Measurements from ENCODE around the gene PNKP.
A peak's percentile ranks its signal among the peaks of the same experiment; 100 is the strongest.

The PNKP gene

DNA sequence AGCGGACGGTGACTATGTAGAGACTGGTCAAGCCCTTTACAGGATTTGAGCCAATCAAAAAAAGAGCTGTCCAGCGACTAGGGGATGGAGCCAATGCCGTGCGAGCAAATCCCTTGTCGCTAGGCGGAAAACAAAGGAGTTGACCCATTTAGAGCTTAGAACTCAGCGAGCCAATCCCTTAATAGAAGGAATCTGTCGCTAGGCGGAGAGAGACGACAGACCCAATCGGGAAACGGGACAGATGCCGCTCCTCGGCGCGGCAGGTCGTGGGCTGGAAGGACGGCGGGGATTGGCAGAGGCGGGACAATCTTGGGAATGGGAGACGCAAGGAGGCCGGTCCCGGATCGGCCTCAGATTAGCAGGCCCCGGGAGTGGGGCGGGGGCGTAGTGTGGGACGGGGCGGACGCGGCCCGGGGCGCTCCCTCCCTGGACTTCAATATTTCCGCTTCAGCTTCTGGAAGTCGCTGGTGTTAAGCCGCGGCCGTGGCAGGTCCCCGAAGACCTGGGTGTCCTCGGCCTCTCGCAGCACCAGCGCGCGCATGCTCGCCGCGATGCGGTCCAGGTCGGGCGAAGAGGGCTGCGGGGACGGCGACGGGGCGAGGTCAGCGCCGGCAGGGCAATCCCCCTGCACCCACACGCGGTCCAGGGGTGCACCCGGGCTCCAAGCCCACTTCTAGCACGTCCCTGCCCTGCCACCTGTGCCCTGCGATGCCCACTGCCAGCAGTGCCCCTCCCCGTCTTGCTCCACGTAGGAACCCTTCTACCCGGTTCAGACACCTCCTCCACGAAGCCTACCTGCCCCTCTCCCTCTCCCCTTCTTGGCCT, 2.3 kb upstream of the PNKP start:
- peak overlapping the region; percentile 61 for H3K4me3 ChIP-seq (ENCODE audit: insufficient read depth, low read depth, low read length, poor library complexity, severe bottlenecking)
- H3K27ac ChIP-seq (ENCODE audit: insufficient read depth, low read length, poor library complexity, severe bottlenecking): peak overlapping the region; percentile 74
- peaks cover 26% of the 10 kb centered on the region for H3K4me1 ChIP-seq (ENCODE audit: control insufficient read depth, insufficient read depth, low read length, poor library complexity, severe bottlenecking)
- no peaks in the 10 kb centered on the region for H3K27me3 ChIP-seq (replicated peaks; ENCODE audit: control insufficient read depth, insufficient read depth, low read length, poor library complexity, severe bottlenecking)
- no peaks in the 10 kb centered on the region for H3K9me3 ChIP-seq (ENCODE audit: control insufficient read depth, low read length)
- DNase-seq: peak; percentile 83 to 90 (median 90)
- H3K36me3 ChIP-seq (ENCODE audit: control insufficient read depth, insufficient read depth, low read length): peaks cover 3% of the 10 kb centered on the region

DNA sequence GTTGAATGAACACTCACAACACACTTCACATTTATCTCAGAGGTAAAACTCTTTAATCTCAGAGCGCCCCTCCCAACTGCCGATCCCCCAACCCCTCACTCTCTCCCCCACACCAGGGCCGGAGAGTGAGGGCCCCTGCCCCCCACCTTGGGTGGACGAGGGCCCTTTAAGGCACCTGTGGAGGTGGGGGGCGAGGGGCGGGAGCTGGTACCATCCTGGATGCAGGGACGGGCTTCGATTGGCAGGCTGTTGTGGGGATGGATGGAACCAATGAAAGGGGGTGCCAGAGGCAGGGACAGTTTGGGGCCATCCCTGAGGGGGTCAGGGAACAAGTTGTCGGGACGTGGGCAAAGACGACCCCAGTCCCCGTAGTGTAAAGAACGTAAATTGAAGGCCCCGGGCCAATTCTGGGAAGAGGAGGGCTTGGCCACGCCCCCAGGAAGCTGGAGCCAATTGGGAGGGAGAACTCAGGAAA, 1.7 kb upstream of the PNKP start:
- no peaks in the 10 kb centered on the region for H3K9me3 ChIP-seq (ENCODE audit: control insufficient read depth, low read length)
- peak overlapping the region; percentile 74 for H3K27ac ChIP-seq (ENCODE audit: insufficient read depth, low read length, poor library complexity, severe bottlenecking)
- H3K4me3 ChIP-seq (ENCODE audit: insufficient read depth, low read depth, low read length, poor library complexity, severe bottlenecking): peak overlapping the region; percentile 28
- no peak for DNase-seq
- no peaks in the 10 kb centered on the region for H3K27me3 ChIP-seq (replicated peaks; ENCODE audit: control insufficient read depth, insufficient read depth, low read length, poor library complexity, severe bottlenecking)
- H3K36me3 ChIP-seq (ENCODE audit: control insufficient read depth, insufficient read depth, low read length): peaks cover 5% of the 10 kb centered on the region
- peaks cover 26% of the 10 kb centered on the region for H3K4me1 ChIP-seq (ENCODE audit: control insufficient read depth, insufficient read depth, low read length, poor library complexity, severe bottlenecking)

- DNase-seq: no peak
- peaks cover 19% of the 10 kb centered on the region for H3K4me1 ChIP-seq (ENCODE audit: control insufficient read depth, insufficient read depth, low read length, poor library complexity, severe bottlenecking)
- no peak overlapping the region for H3K4me3 ChIP-seq (ENCODE audit: insufficient read depth, low read depth, low read length, poor library complexity, severe bottlenecking)
These were observed 2.5 kb downstream of the PNKP start for GRCh38 chr19:49864890-49865289.

DNA sequence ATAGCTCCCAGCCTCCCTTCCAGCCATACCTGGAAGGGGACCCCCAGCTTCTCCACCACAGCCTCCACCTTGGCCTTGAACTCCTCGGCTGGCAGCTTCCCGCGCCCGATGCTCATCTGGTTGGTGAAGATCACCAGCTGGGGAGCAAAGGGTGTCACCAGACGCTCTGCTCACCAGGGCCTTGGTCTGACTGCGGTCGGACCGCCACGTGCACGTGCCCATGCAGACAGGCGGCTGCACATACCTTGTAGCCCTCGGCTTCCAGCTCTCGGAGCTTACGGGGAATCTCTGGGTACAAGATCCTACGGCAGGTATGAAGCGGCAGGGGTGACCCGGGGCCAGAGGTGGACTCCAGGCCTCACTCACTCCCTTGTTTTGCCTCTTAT, 3.4 kb downstream of the PNKP start:
- Histone ChIP-seq H3K27me3 (replicated peaks; ENCODE audit: control insufficient read depth, insufficient read depth, low read length, poor library complexity, severe bottlenecking) (no peaks in the 10 kb centered on the region), H3K4me3 (ENCODE audit: insufficient read depth, low read depth, low read length, poor library complexity, severe bottlenecking) (no peak overlapping the region), H3K4me1 (ENCODE audit: control insufficient read depth, insufficient read depth, low read length, poor library complexity, severe bottlenecking) (peaks cover 16% of the 10 kb centered on the region), H3K27ac (ENCODE audit: insufficient read depth, low read length, poor library complexity, severe bottlenecking) (no peak overlapping the region), H3K9me3 (ENCODE audit: control insufficient read depth, low read length) (no peaks in the 10 kb centered on the region), H3K36me3 (ENCODE audit: control insufficient read depth, insufficient read depth, low read length) (peaks cover 37% of the 10 kb centered on the region)
- DNase-seq: no peak

More at GRCh38 chr19:49864890-49865289, 2.5 kb downstream of the PNKP start:
- peaks cover 33% of the 10 kb centered on the region for H3K36me3 ChIP-seq (ENCODE audit: control insufficient read depth, insufficient read depth, low read length)
- no peaks in the 10 kb centered on the region for H3K27me3 ChIP-seq (replicated peaks; ENCODE audit: control insufficient read depth, insufficient read depth, low read length, poor library complexity, severe bottlenecking)
- no peaks in the 10 kb centered on the region for H3K9me3 ChIP-seq (ENCODE audit: control insufficient read depth, low read length)
- H3K27ac ChIP-seq (ENCODE audit: insufficient read depth, low read length, poor library complexity, severe bottlenecking): no peak overlapping the region

DNA sequence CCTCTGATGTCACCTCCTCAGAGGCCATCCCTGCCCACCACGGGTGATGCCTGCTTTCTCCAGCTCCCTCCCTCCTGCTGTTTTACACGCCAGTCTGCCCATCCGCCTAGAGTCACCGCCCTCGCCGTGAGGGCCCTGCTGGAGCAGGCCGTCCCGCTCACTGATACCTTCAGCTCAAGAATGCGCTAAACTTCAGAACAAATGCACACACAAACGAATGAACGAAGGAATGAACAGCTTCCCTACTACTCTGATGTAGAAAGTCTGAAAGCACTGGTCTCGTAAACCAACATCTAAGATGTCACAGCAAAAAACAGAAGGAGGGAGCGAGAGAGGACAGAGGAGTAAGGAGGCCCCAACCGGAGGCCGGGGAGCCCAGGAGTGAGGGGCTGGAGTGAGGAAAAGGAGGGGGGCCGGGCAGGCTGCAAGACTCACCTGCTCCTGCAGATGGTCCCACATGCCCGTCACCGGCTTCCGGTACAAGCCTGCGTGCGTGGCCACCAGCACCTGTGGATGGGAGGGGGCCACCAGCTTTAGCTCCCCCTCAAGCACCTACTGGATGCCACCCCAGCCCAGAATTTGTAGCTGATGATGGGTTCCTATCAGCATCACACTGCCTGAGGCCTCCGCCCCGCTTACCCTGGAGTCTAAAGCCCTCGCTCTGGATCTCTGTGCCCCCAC, 4.0 kb downstream of the PNKP start:
- H3K36me3 ChIP-seq (ENCODE audit: control insufficient read depth, insufficient read depth, low read length): peaks cover 42% of the 10 kb centered on the region
- H3K4me1 ChIP-seq (ENCODE audit: control insufficient read depth, insufficient read depth, low read length, poor library complexity, severe bottlenecking): peaks cover 16% of the 10 kb centered on the region
- no peak overlapping the region for H3K27ac ChIP-seq (ENCODE audit: insufficient read depth, low read length, poor library complexity, severe bottlenecking)
- DNase-seq: no peak
- no peak overlapping the region for H3K4me3 ChIP-seq (ENCODE audit: insufficient read depth, low read depth, low read length, poor library complexity, severe bottlenecking)
- H3K27me3 ChIP-seq (replicated peaks; ENCODE audit: control insufficient read depth, insufficient read depth, low read length, poor library complexity, severe bottlenecking): no peaks in the 10 kb centered on the region
- no peaks in the 10 kb centered on the region for H3K9me3 ChIP-seq (ENCODE audit: control insufficient read depth, low read length)

DNA sequence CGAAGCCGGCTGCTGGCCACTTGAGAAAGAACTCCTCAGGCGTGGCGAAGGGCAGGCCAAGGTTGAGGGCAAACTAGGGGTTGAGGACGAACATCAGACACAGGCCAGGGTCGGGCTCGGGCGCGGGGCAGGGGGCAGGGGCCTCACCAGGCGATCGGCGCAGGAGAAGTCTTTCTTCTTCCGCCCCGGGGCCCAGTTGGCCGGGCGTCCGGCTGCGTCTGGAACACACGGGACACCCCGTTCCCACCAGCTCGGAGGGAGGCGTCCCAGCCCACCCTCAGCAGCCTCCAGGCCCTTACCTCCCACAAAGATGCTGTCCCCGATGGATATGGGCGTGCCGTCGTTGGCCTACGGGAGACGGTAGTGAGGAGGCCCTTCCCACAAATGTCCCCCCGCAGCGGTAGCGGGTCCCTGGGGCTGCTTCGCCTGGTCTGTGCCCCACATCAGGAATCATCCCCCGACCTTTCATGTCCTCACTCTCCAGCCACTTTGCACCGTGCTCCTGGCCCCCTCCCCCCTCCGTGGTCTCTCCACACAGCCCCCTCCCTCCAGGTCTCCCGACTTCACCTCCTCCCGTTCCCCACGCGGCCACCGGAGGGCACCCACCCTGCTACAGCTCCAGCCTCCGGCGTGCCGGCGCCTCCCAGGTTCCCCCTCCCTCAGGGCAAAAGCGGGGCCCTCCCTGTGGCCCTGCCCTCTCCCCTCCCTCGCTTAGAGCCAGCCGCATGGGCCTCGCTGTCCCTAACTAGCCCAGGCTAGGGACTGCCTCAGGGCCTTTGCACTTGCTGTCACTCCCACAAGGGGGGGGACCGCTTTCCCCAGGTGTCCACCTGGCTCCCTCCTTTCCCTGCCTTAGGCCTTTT, 4.8 kb downstream of the PNKP start:
- Histone ChIP-seq H3K27ac (ENCODE audit: insufficient read depth, low read length, poor library complexity, severe bottlenecking) (no peak overlapping the region), H3K4me3 (ENCODE audit: insufficient read depth, low read depth, low read length, poor library complexity, severe bottlenecking) (no peak overlapping the region), H3K36me3 (ENCODE audit: control insufficient read depth, insufficient read depth, low read length) (peaks cover 49% of the 10 kb centered on the region), H3K4me1 (ENCODE audit: control insufficient read depth, insufficient read depth, low read length, poor library complexity, severe bottlenecking) (peaks cover 16% of the 10 kb centered on the region), H3K9me3 (ENCODE audit: control insufficient read depth, low read length) (no peaks in the 10 kb centered on the region), H3K27me3 (replicated peaks; ENCODE audit: control insufficient read depth, insufficient read depth, low read length, poor library complexity, severe bottlenecking) (no peaks in the 10 kb centered on the region)
- DNase-seq: no peak

- Histone ChIP-seq H3K4me3 (ENCODE audit: insufficient read depth, low read depth, low read length, poor library complexity, severe bottlenecking) (no peak overlapping the region), H3K27ac (ENCODE audit: insufficient read depth, low read length, poor library complexity, severe bottlenecking) (no peak overlapping the region), H3K4me1 (ENCODE audit: control insufficient read depth, insufficient read depth, low read length, poor library complexity, severe bottlenecking) (peaks cover 8% of the 10 kb centered on the region), H3K9me3 (ENCODE audit: control insufficient read depth, low read length) (no peaks in the 10 kb centered on the region), H3K36me3 (ENCODE audit: control insufficient read depth, insufficient read depth, low read length) (peaks cover 53% of the 10 kb centered on the region), H3K27me3 (replicated peaks; ENCODE audit: control insufficient read depth, insufficient read depth, low read length, poor library complexity, severe bottlenecking) (no peaks in the 10 kb centered on the region)
- no peak for DNase-seq
These were observed 5.6 kb downstream of the PNKP start for GRCh38 chr19:49861541-49862378.

DNA sequence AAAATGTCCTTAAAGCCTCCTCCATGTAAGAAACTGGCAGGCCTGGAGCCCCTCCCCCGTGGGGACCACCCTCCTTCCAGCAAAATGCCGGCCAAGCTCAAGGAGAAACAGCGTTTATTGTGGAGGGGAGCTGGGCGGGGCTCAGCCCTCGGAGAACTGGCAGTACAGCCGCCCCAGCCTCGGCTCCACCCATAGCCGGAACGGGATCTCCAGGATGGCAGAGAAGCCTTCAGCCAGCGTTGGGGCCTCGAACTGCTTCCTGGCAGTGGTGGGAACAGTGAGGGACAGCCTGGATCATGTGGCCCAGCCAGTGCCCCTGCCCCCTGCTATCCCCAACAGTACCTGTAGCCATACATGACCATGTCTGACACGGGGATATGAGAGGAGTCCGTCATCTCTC, 6.3 kb downstream of the PNKP start:
- no peak overlapping the region for H3K4me3 ChIP-seq (ENCODE audit: insufficient read depth, low read depth, low read length, poor library complexity, severe bottlenecking)
- H3K4me1 ChIP-seq (ENCODE audit: control insufficient read depth, insufficient read depth, low read length, poor library complexity, severe bottlenecking): peaks cover 1% of the 10 kb centered on the region
- H3K9me3 ChIP-seq (ENCODE audit: control insufficient read depth, low read length): no peaks in the 10 kb centered on the region
- peaks cover 57% of the 10 kb centered on the region for H3K36me3 ChIP-seq (ENCODE audit: control insufficient read depth, insufficient read depth, low read length)
- DNase-seq: no peak
- H3K27ac ChIP-seq (ENCODE audit: insufficient read depth, low read length, poor library complexity, severe bottlenecking): no peak overlapping the region
- no peaks in the 10 kb centered on the region for H3K27me3 ChIP-seq (replicated peaks; ENCODE audit: control insufficient read depth, insufficient read depth, low read length, poor library complexity, severe bottlenecking)

GRCh38 chr19:49860336-49861102, 6.9 kb downstream of the PNKP start:
- Histone ChIP-seq H3K27ac (ENCODE audit: insufficient read depth, low read length, poor library complexity, severe bottlenecking) (no peak overlapping the region), H3K27me3 (replicated peaks; ENCODE audit: control insufficient read depth, insufficient read depth, low read length, poor library complexity, severe bottlenecking) (no peaks in the 10 kb centered on the region), H3K4me1 (ENCODE audit: control insufficient read depth, insufficient read depth, low read length, poor library complexity, severe bottlenecking) (no peaks in the 10 kb centered on the region), H3K9me3 (ENCODE audit: control insufficient read depth, low read length) (no peaks in the 10 kb centered on the region), H3K36me3 (ENCODE audit: control insufficient read depth, insufficient read depth, low read length) (peaks cover 63% of the 10 kb centered on the region), H3K4me3 (ENCODE audit: insufficient read depth, low read depth, low read length, poor library complexity, severe bottlenecking) (no peak overlapping the region)
- DNase-seq: no peak
